ENCODE data around the gene NOTCH3.

Gene NOTCH3

GRCh38 chr19:15243236-15243957, 42.6 kb upstream of the NOTCH3 start:
- Histone ChIP-seq H3K27me3 (ENCODE audit: insufficient read depth, low read length) (no peaks in the 10 kb centered on the region), H3K4me1 (ENCODE audit: insufficient read depth, low read length) (no peaks in the 10 kb centered on the region), H2AFZ (ENCODE audit: low read depth, low read length) (no peak overlapping the region), H3K9me3 (ENCODE audit: low read length) (no peaks in the 10 kb centered on the region), H3K4me3 (ENCODE audit: low read length) (no peak overlapping the region), H3K36me3 (ENCODE audit: insufficient read depth, low read length) (peaks cover 86% of the 10 kb centered on the region)

DNA sequence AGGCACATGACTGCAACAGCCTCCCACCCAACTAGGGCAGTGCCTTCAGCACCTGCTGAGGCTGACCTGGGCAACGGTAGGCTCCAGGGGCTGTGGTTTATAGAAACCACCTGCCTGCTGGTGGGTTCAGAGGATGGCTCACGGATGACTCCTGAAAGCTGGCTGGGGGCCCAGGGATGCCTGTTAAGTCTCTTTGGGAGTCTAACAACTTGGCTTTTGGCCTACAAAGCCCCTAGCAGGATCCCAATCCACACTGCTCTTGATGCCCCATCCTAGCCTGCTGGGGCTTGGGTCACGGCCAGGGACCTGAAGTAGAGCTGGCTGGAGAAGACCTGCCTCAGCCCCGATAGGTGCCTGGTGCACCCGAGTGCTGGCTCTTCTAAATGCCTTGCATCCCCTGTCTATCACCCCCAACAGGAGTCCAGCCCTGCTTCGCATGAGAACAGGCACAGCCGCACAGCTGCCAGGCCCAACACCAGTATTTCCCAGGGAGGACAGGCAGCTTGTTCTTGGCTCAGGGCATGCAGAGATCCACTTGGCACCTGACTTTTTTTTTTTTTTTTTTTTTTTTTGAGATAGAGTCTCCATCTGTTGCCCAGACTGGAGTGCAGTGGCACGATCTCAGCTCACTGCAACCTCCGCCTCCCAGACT, 40.6 kb upstream of the NOTCH3 start:
- Histone ChIP-seq H3K27me3 (ENCODE audit: insufficient read depth, low read length) (no peaks in the 10 kb centered on the region), H3K9me3 (ENCODE audit: low read length) (no peaks in the 10 kb centered on the region), H3K4me1 (ENCODE audit: insufficient read depth, low read length) (no peaks in the 10 kb centered on the region), H3K36me3 (ENCODE audit: insufficient read depth, low read length) (peaks cover 81% of the 10 kb centered on the region), H2AFZ (ENCODE audit: low read depth, low read length) (no peak overlapping the region), H3K4me3 (ENCODE audit: low read length) (no peak overlapping the region)

- Histone ChIP-seq H3K4me3 (ENCODE audit: low read length) (no peak overlapping the region), H2AFZ (ENCODE audit: low read depth, low read length) (no peak overlapping the region), H3K36me3 (ENCODE audit: insufficient read depth, low read length) (peaks cover 80% of the 10 kb centered on the region)
Measured at GRCh38 chr19:15240515-15240914, 39.7 kb upstream of the NOTCH3 start.

GRCh38 chr19:15239337-15239949, 38.6 kb upstream of the NOTCH3 start:
- peaks cover 71% of the 10 kb centered on the region for H3K36me3 ChIP-seq (ENCODE audit: insufficient read depth, low read length)
- no peak overlapping the region for H2AFZ ChIP-seq (ENCODE audit: low read depth, low read length)
- H3K4me1 ChIP-seq (ENCODE audit: insufficient read depth, low read length), result no peaks in the 10 kb centered on the region
- H3K4me3 ChIP-seq (ENCODE audit: low read length), result no peak overlapping the region
- H3K27me3 ChIP-seq (ENCODE audit: insufficient read depth, low read length), result no peaks in the 10 kb centered on the region
- no peaks in the 10 kb centered on the region for H3K9me3 ChIP-seq (ENCODE audit: low read length)

More at GRCh38 chr19:15240515-15240914, 39.7 kb upstream of the NOTCH3 start:
- Histone ChIP-seq H3K9me3 (ENCODE audit: low read length) (no peaks in the 10 kb centered on the region), H3K4me1 (ENCODE audit: insufficient read depth, low read length) (no peaks in the 10 kb centered on the region), H3K27me3 (ENCODE audit: insufficient read depth, low read length) (no peaks in the 10 kb centered on the region)

DNA sequence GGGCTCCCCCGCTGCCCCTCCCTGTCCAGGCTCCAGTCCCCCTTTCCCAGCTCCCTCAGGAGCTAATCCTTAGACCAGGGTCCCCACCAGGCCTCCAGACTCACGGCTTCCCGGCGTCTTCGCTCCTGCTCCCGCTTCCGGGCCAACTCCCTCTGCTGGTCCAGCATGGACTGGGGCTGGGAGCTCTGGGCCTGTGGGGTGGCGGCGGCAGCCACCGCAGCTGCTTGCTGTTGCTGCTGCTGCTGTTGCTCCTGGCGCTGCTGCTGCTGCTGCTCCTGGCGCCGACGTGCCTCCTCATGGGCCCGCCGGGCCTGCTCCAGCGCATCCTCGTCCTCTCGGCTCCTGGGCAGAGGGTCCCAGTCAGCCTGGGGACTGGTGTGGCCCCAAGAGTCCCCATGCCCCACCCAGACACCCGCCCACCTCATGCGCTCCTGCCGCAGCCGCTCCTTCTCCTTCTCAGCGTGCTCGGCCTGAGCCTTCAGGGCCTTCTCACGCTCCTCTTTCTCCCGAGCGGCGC, 37.9 kb upstream of the NOTCH3 start:
- Histone ChIP-seq H3K36me3 (ENCODE audit: insufficient read depth, low read length) (peaks cover 65% of the 10 kb centered on the region), H3K9me3 (ENCODE audit: low read length) (no peaks in the 10 kb centered on the region), H2AFZ (ENCODE audit: low read depth, low read length) (no peak overlapping the region), H3K4me3 (ENCODE audit: low read length) (no peak overlapping the region), H3K27me3 (ENCODE audit: insufficient read depth, low read length) (no peaks in the 10 kb centered on the region), H3K4me1 (ENCODE audit: insufficient read depth, low read length) (no peaks in the 10 kb centered on the region)

GRCh38 chr19:15237759-15238638, 37.2 kb upstream of the NOTCH3 start:
- Histone ChIP-seq H3K36me3 (ENCODE audit: insufficient read depth, low read length) (peaks cover 60% of the 10 kb centered on the region), H3K27me3 (ENCODE audit: insufficient read depth, low read length) (no peaks in the 10 kb centered on the region)

GRCh38 chr19:15236886-15237285, 36.1 kb upstream of the NOTCH3 start:
- Histone ChIP-seq H3K36me3 (ENCODE audit: insufficient read depth, low read length) (peaks cover 52% of the 10 kb centered on the region), H3K4me3 (ENCODE audit: low read length) (no peak overlapping the region), H3K4me1 (ENCODE audit: insufficient read depth, low read length) (no peaks in the 10 kb centered on the region), H3K27me3 (ENCODE audit: insufficient read depth, low read length) (no peaks in the 10 kb centered on the region), H2AFZ (ENCODE audit: low read depth, low read length) (no peak overlapping the region), H3K9me3 (ENCODE audit: low read length) (peaks cover 6% of the 10 kb centered on the region)

More at GRCh38 chr19:15237759-15238638, 37.2 kb upstream of the NOTCH3 start:
- Histone ChIP-seq H2AFZ (ENCODE audit: low read depth, low read length) (no peak overlapping the region), H3K4me3 (ENCODE audit: low read length) (no peak overlapping the region), H3K9me3 (ENCODE audit: low read length) (peaks cover 3% of the 10 kb centered on the region), H3K4me1 (ENCODE audit: insufficient read depth, low read length) (no peaks in the 10 kb centered on the region)

GRCh38 chr19:15235781-15236180, 35.0 kb upstream of the NOTCH3 start:
- Histone ChIP-seq H3K4me1 (ENCODE audit: insufficient read depth, low read length) (no peaks in the 10 kb centered on the region), H3K27me3 (ENCODE audit: insufficient read depth, low read length) (no peaks in the 10 kb centered on the region), H2AFZ (ENCODE audit: low read depth, low read length) (no peak overlapping the region), H3K9me3 (ENCODE audit: low read length) (peaks cover 12% of the 10 kb centered on the region), H3K36me3 (ENCODE audit: insufficient read depth, low read length) (peaks cover 46% of the 10 kb centered on the region), H3K4me3 (ENCODE audit: low read length) (no peak overlapping the region)

GRCh38 chr19:15234431-15235130, 33.8 kb upstream of the NOTCH3 start:
- no peaks in the 10 kb centered on the region for H3K4me1 ChIP-seq (ENCODE audit: insufficient read depth, low read length)
- H3K36me3 ChIP-seq (ENCODE audit: insufficient read depth, low read length), result peaks cover 34% of the 10 kb centered on the region
- H3K9me3 ChIP-seq (ENCODE audit: low read length), result peaks cover 12% of the 10 kb centered on the region

GRCh38 chr19:15231271-15231670, 30.5 kb upstream of the NOTCH3 start:
- no peak overlapping the region for H3K4me3 ChIP-seq (ENCODE audit: low read length)
- no peaks in the 10 kb centered on the region for H3K4me1 ChIP-seq (ENCODE audit: insufficient read depth, low read length)
- H3K27me3 ChIP-seq (ENCODE audit: insufficient read depth, low read length), result no peaks in the 10 kb centered on the region
- H3K36me3 ChIP-seq (ENCODE audit: insufficient read depth, low read length), result peaks cover 8% of the 10 kb centered on the region
- peaks cover 12% of the 10 kb centered on the region for H3K9me3 ChIP-seq (ENCODE audit: low read length)
- no peak overlapping the region for H2AFZ ChIP-seq (ENCODE audit: low read depth, low read length)

More at GRCh38 chr19:15234431-15235130, 33.8 kb upstream of the NOTCH3 start:
- no peaks in the 10 kb centered on the region for H3K27me3 ChIP-seq (ENCODE audit: insufficient read depth, low read length)
- no peak overlapping the region for H3K4me3 ChIP-seq (ENCODE audit: low read length)
- no peak overlapping the region for H2AFZ ChIP-seq (ENCODE audit: low read depth, low read length)

GRCh38 chr19:15227261-15227660, 26.5 kb upstream of the NOTCH3 start:
- Histone ChIP-seq H3K4me3 (ENCODE audit: low read length) (no peak overlapping the region), H3K27me3 (ENCODE audit: insufficient read depth, low read length) (no peaks in the 10 kb centered on the region), H3K4me1 (ENCODE audit: insufficient read depth, low read length) (peaks cover 13% of the 10 kb centered on the region), H2AFZ (ENCODE audit: low read depth, low read length) (no peak overlapping the region), H3K36me3 (ENCODE audit: insufficient read depth, low read length) (no peaks in the 10 kb centered on the region), H3K9me3 (ENCODE audit: low read length) (peaks cover 8% of the 10 kb centered on the region)

DNA sequence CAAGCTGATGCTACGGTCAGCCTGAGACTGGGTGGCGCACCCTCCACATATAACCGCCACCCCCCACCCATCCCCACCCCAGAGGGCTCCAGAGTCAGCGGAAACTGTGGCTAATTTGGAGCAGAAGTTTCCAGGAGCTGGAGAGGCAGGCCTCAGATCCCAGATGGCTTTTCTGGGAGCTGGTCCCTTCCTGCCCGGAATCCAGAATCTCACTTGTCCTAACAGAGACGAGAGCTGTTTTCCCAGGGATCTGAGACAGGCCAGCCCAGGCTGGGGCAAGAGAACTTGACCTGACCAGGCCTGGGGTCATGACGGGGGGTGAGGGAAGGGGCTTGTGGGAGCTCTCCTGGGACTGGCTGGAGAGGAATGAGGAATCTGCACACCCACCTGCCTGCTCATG, 25.0 kb upstream of the NOTCH3 start:
- Histone ChIP-seq H3K9me3 (ENCODE audit: low read length) (no peaks in the 10 kb centered on the region), H2AFZ (ENCODE audit: low read depth, low read length) (no peak overlapping the region), H3K27me3 (ENCODE audit: insufficient read depth, low read length) (no peaks in the 10 kb centered on the region), H3K4me1 (ENCODE audit: insufficient read depth, low read length) (peaks cover 13% of the 10 kb centered on the region), H3K4me3 (ENCODE audit: low read length) (no peak overlapping the region), H3K36me3 (ENCODE audit: insufficient read depth, low read length) (no peaks in the 10 kb centered on the region)

Measured in neuron (in vitro differentiated cells).